Activated T-helper 1 cell treated with anti-CD3 and anti-CD28 coated beads, Interleukin-12 subunit alpha, Interleukin-12 subunit beta, Interleukin-2, Interleukin-4 antibody, amounts not matched to agents 30 ng/mL and 10 ng/mL and 1 ng/mL, durations not matched to agents 14 hours and 24 hours and 36 hours (primary cell): ENCODE data around the gene BDKRB1. TPM values are rescaled to one million over a fixed set of nuclear protein-coding genes. Genes with fewer than 3 reads are reported as not detected.

ENCODE experiments used
- DNase-seq: peaks from one replicate; pipeline ENCODE4 v3.0.0; 2021; ENCODE audit warnings: low spot score
- H3K27ac Mint-ChIP-seq: one replicate; pipeline ENCODE4 v1.8.0; 2021; ENCODE audit warnings: mild to moderate bottlenecking, mixed read lengths
- H3K27me3 Mint-ChIP-seq: one replicate; pipeline ENCODE4 v1.8.0; 2022; ENCODE audit warnings: mild to moderate bottlenecking, moderate library complexity, mixed read lengths; ENCODE audit not compliant: insufficient read depth
- H3K36me3 Mint-ChIP-seq: one replicate; pipeline ENCODE4 v1.8.0; 2021; ENCODE audit warnings: low read depth, mixed read lengths
- H3K4me1 Mint-ChIP-seq: one replicate; pipeline ENCODE4 v1.8.0; 2021; ENCODE audit warnings: low read depth, mixed read lengths
- H3K4me3 Mint-ChIP-seq: one replicate; pipeline ENCODE4 v1.8.0; 2021; ENCODE audit warnings: mild to moderate bottlenecking, moderate library complexity, mixed read lengths
- H3K9me3 Mint-ChIP-seq: one replicate; pipeline ENCODE4 v1.8.0; 2021; ENCODE audit warnings: mixed read lengths
- intact Hi-C: fragments of 100-400 bp; cut with micrococcal nuclease; formaldehyde crosslinking; loops from one replicate; pipeline ENCODE4 v1.15.1; 2024
- total RNA-seq: library from RNA; stranded (reverse); gene quantifications from 2 replicates; pipeline ENCODE4 v1.2.3, GENCODE V29; 2022

Gene BDKRB1
- total RNA-seq, 1 donor from 2014 or later: not detected

GRCh38 chr14:96267916-96268315, 11.9 kb downstream of the BDKRB1 start:
- H3K27ac Mint-ChIP-seq: no peak overlapping the region
- no peak overlapping the region for H3K4me3 Mint-ChIP-seq
- peaks cover 12% of the 10 kb centered on the region for H3K9me3 Mint-ChIP-seq
- H3K36me3 Mint-ChIP-seq: no peaks in the 10 kb centered on the region
- H3K4me1 Mint-ChIP-seq: no peaks in the 10 kb centered on the region
- intact Hi-C loops: no loop called here
- DNase-seq: no peak
- peaks cover 2% of the 10 kb centered on the region for H3K27me3 Mint-ChIP-seq

GRCh38 chr14:96268431-96269358, 12.7 kb downstream of the BDKRB1 start:
- H3K4me3 Mint-ChIP-seq: no peak overlapping the region
- peaks cover 16% of the 10 kb centered on the region for H3K9me3 Mint-ChIP-seq
- intact Hi-C loops: no loop called here
- H3K4me1 Mint-ChIP-seq: no peaks in the 10 kb centered on the region
- DNase-seq: no peak
- no peak overlapping the region for H3K27ac Mint-ChIP-seq
- H3K27me3 Mint-ChIP-seq: peaks cover 4% of the 10 kb centered on the region
- H3K36me3 Mint-ChIP-seq: no peaks in the 10 kb centered on the region

- Mint-ChIP-seq H3K9me3 (peaks cover 16% of the 10 kb centered on the region), H3K27me3 (peaks cover 4% of the 10 kb centered on the region), H3K27ac (no peak overlapping the region), H3K4me3 (no peak overlapping the region), H3K4me1 (no peaks in the 10 kb centered on the region), H3K36me3 (no peaks in the 10 kb centered on the region)
- no peak for DNase-seq
- intact Hi-C loops: no loop called here
Measured at GRCh38 chr14:96269359-96269710, 13.3 kb downstream of the BDKRB1 start.

- no peaks in the 10 kb centered on the region for H3K4me1 Mint-ChIP-seq
- DNase-seq: no peak
- no peak overlapping the region for H3K4me3 Mint-ChIP-seq
- intact Hi-C loops: no loop called here
- peaks cover 2% of the 10 kb centered on the region for H3K27me3 Mint-ChIP-seq
- H3K36me3 Mint-ChIP-seq: no peaks in the 10 kb centered on the region
- H3K27ac Mint-ChIP-seq: no peak overlapping the region
- H3K9me3 Mint-ChIP-seq: peaks cover 16% of the 10 kb centered on the region
Measured at GRCh38 chr14:96270565-96271420, 14.8 kb downstream of the BDKRB1 start.

GRCh38 chr14:96271421-96271762, 15.4 kb downstream of the BDKRB1 start:
- Mint-ChIP-seq H3K4me1 (no peaks in the 10 kb centered on the region), H3K9me3 (peaks cover 16% of the 10 kb centered on the region), H3K27me3 (peaks cover 2% of the 10 kb centered on the region), H3K4me3 (no peak overlapping the region), H3K27ac (no peak overlapping the region), H3K36me3 (no peaks in the 10 kb centered on the region)
- no peak for DNase-seq
- intact Hi-C loops: no loop called here

- H3K4me3 Mint-ChIP-seq: no peak overlapping the region
- no peak overlapping the region for H3K27ac Mint-ChIP-seq
- peaks cover 3% of the 10 kb centered on the region for H3K27me3 Mint-ChIP-seq
- no peaks in the 10 kb centered on the region for H3K36me3 Mint-ChIP-seq
- DNase-seq: no peak
- intact Hi-C loops: no loop called here
- peaks cover 19% of the 10 kb centered on the region for H3K9me3 Mint-ChIP-seq
- no peaks in the 10 kb centered on the region for H3K4me1 Mint-ChIP-seq
Measured at GRCh38 chr14:96272777-96273473, 16.9 kb downstream of the BDKRB1 start.

- no peak for DNase-seq
- intact Hi-C loops: no loop called here
- no peaks in the 10 kb centered on the region for H3K36me3 Mint-ChIP-seq
Measured at GRCh38 chr14:96273629-96274028, 17.6 kb downstream of the BDKRB1 start.

GRCh38 chr14:96274122-96274521, 18.1 kb downstream of the BDKRB1 start:
- Mint-ChIP-seq H3K4me1 (no peaks in the 10 kb centered on the region), H3K36me3 (no peaks in the 10 kb centered on the region), H3K4me3 (no peak overlapping the region), H3K27me3 (peaks cover 3% of the 10 kb centered on the region), H3K27ac (no peak overlapping the region), H3K9me3 (peaks cover 21% of the 10 kb centered on the region)
- no peak for DNase-seq
- intact Hi-C loops: no loop called here

More at GRCh38 chr14:96273629-96274028, 17.6 kb downstream of the BDKRB1 start:
- no peaks in the 10 kb centered on the region for H3K4me1 Mint-ChIP-seq
- H3K27me3 Mint-ChIP-seq: peaks cover 3% of the 10 kb centered on the region
- no peak overlapping the region for H3K4me3 Mint-ChIP-seq
- no peak overlapping the region for H3K27ac Mint-ChIP-seq
- peaks cover 21% of the 10 kb centered on the region for H3K9me3 Mint-ChIP-seq

- H3K27ac Mint-ChIP-seq: no peak overlapping the region
- H3K9me3 Mint-ChIP-seq: peaks cover 21% of the 10 kb centered on the region
- no peaks in the 10 kb centered on the region for H3K36me3 Mint-ChIP-seq
- no peaks in the 10 kb centered on the region for H3K4me1 Mint-ChIP-seq
- H3K4me3 Mint-ChIP-seq: no peak overlapping the region
- H3K27me3 Mint-ChIP-seq: peaks cover 3% of the 10 kb centered on the region
- intact Hi-C loops: no loop called here
- no peak for DNase-seq
Measured at GRCh38 chr14:96274543-96274942, 18.5 kb downstream of the BDKRB1 start.

- Mint-ChIP-seq H3K4me3 (no peak overlapping the region), H3K9me3 (peaks cover 21% of the 10 kb centered on the region), H3K4me1 (no peaks in the 10 kb centered on the region), H3K27me3 (peaks cover 3% of the 10 kb centered on the region), H3K36me3 (no peaks in the 10 kb centered on the region), H3K27ac (no peak overlapping the region)
- intact Hi-C loops: loop anchor here (1.0 to 5.0 kb wide), 3 partner anchors 175 to 714 kb away; no protein-coding TSS in a partner anchor
- DNase-seq: peak; percentile 24
Measured at GRCh38 chr14:96275177-96276112, 19.4 kb downstream of the BDKRB1 start.

- intact Hi-C loops: loop anchor here (5.0 kb wide), 1 partner anchor 276 kb away; no protein-coding TSS in a partner anchor
- Mint-ChIP-seq H3K9me3 (peaks cover 9% of the 10 kb centered on the region), H3K4me1 (no peaks in the 10 kb centered on the region), H3K27me3 (peaks cover 3% of the 10 kb centered on the region), H3K27ac (no peak overlapping the region), H3K4me3 (no peak overlapping the region), H3K36me3 (no peaks in the 10 kb centered on the region)
- no peak for DNase-seq
Measured at GRCh38 chr14:96277890-96278289, 21.9 kb downstream of the BDKRB1 start.

GRCh38 chr14:96279564-96279963, 23.6 kb downstream of the BDKRB1 start:
- no peak overlapping the region for H3K27ac Mint-ChIP-seq
- no peak for DNase-seq
- H3K9me3 Mint-ChIP-seq: peaks cover 5% of the 10 kb centered on the region
- intact Hi-C loops: loop anchor here (5.0 kb wide), 1 partner anchor 277 kb away; no protein-coding TSS in a partner anchor
- no peaks in the 10 kb centered on the region for H3K4me1 Mint-ChIP-seq
- no peak overlapping the region for H3K4me3 Mint-ChIP-seq
- no peaks in the 10 kb centered on the region for H3K36me3 Mint-ChIP-seq
- peaks cover 1% of the 10 kb centered on the region for H3K27me3 Mint-ChIP-seq
